CD4-positive, alpha-beta T cell treated with Interleukin-4 for 4 hours (primary cell): ENCODE results near the gene TMEM121.
"Not testable (repeated sequence)": the region's sequence is repeated elsewhere in the genome, so short reads cannot be mapped to it uniquely, and the experiment has no call there.

Source experiments
- DNase-seq: peaks from one replicate; pipeline ENCODE4 v3.0.0-alpha.2; 2020

TMEM121 gene

GRCh38 chr14:105528586-105529318 is 2.4 kb downstream of the TMEM121 start:
- DNase-seq = no peak

- DNase-seq = no peak
Observed at GRCh38 chr14:105529319-105529568, 2.9 kb downstream of the TMEM121 start.

- DNase-seq = no peak
Observed at GRCh38 chr14:105529569-105530284, 3.3 kb downstream of the TMEM121 start.

GRCh38 chr14:105530285-105531087 is 4.1 kb downstream of the TMEM121 start:
- no peak for DNase-seq

GRCh38 chr14:105531088-105531893 is 4.9 kb downstream of the TMEM121 start:
- no peak for DNase-seq

- DNase-seq = no peak
Observed at GRCh38 chr14:105531894-105532623, 5.7 kb downstream of the TMEM121 start.

- DNase-seq = no peak
Observed at GRCh38 chr14:105532735-105533141, 6.4 kb downstream of the TMEM121 start.

GRCh38 chr14:105533391-105533790 is 7.0 kb downstream of the TMEM121 start:
- no peak for DNase-seq

- no peak for DNase-seq
Observed at GRCh38 chr14:105533811-105534498, 7.6 kb downstream of the TMEM121 start.

GRCh38 chr14:105534586-105534985 is 8.2 kb downstream of the TMEM121 start:
- DNase-seq = no peak

- DNase-seq = no peak
Observed at GRCh38 chr14:105536051-105536450, 9.7 kb downstream of the TMEM121 start.

GRCh38 chr14:105536691-105537579 is 10.6 kb downstream of the TMEM121 start:
- no peak for DNase-seq

GRCh38 chr14:105537580-105538474 is 11.4 kb downstream of the TMEM121 start:
- peak; percentile 65 for DNase-seq

- DNase-seq = no peak
Observed at GRCh38 chr14:105538481-105539049, 12.2 kb downstream of the TMEM121 start.

- DNase-seq = no peak
Observed at GRCh38 chr14:105540811-105541210, 14.4 kb downstream of the TMEM121 start.

GRCh38 chr14:105541218-105541875 is 15.0 kb downstream of the TMEM121 start:
- DNase-seq = no peak

- not testable (repeated sequence) for DNase-seq
Observed at GRCh38 chr14:105545676-105546075, 19.3 kb downstream of the TMEM121 start.

GRCh38 chr14:105546410-105546809 is 20.0 kb downstream of the TMEM121 start:
- not testable (repeated sequence) for DNase-seq
